ENCODE results near the gene KMT2C. TPM values are rescaled to one million over a fixed set of nuclear protein-coding genes. Genes with fewer than 3 reads are reported as not detected.
"Not testable (repeated sequence)": the region's sequence is repeated elsewhere in the genome, so short reads cannot be mapped to it uniquely, and the experiment has no call there.

Gene KMT2C
- total RNA-seq, 1 experiment from 2014 or later: 8.5 TPM

DNA sequence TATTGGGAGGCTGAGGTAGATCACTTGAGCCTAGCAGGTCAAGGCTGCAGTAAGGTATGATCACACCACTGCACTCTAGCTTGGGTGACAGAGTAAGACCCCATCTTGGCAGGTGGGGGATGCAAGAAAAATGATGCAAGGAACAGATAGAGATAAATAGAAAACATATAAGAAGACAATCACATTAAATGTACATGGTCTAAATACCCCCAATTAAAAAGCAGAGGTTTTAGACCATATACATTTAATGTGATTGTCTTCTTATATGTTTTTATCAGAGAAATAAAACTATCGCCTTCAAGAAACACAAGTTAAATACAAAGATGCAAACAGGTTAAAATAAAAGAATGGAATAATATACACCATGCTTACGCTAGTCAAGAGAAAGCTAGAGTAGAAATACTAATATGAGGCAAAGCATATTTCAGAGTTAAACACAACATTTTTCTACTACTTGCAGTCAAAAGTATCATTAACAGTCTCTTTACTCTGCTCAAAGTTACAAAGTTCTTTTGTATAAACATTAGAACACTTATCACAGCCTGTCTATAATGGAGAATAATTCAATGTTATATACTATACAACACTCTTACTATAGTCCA lies 136.2 kb downstream of the KMT2C start:
- not testable (repeated sequence) for DNase-seq; H3K27me3 ChIP-seq (ENCODE audit: control insufficient read depth, insufficient read depth, low read length); H3K4me3 ChIP-seq (ENCODE audit: insufficient read depth, low read depth, low read length); H3K36me3 ChIP-seq (replicated peaks; ENCODE audit: control insufficient read depth, insufficient read depth, low read length)

DNA sequence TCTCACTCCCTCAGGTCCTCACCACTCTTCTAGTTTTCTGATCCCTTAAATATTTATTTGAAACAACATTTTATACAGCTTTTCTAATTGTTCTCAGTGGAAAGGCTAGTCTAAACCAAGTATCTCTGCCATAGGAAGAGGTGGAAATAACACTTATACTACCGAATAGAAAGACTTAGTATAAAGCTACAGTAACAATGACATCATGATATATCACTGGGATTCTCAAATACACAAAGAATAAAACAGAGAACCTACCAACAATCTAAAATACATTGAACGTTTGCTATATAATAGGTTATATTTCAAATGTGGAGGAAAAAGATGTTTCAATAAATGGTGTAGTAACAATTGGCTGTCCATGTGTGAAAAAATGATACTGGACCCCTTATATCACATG lies 142.9 kb downstream of the KMT2C start:
- no peaks in the 10 kb centered on the region for H3K36me3 ChIP-seq (replicated peaks; ENCODE audit: control insufficient read depth, insufficient read depth, low read length)
- H3K4me3 ChIP-seq (ENCODE audit: insufficient read depth, low read depth, low read length): no peak overlapping the region
- no peak for DNase-seq
- no peaks in the 10 kb centered on the region for H3K27me3 ChIP-seq (ENCODE audit: control insufficient read depth, insufficient read depth, low read length)

DNA sequence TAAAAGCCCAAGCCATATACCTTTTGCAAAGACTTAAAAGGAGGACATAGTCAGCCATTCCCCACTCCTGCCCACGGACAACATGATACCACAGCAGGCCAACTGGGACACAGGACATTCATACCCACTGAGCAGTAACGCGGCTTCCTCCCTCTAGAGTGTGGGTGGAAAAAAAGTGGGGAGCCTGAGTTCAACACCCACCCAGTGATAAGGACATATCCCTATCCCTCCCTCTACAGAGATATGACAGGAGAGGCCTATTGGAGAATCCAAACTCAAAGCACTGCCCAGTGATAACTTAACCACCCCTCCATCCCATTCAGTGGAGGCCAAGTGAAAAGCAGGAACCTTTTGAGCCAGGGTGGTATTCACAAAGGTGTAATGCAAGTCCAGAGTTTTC lies 148.8 kb downstream of the KMT2C start:
- not testable (repeated sequence) for H3K36me3 ChIP-seq (replicated peaks; ENCODE audit: control insufficient read depth, insufficient read depth, low read length); H3K4me3 ChIP-seq (ENCODE audit: insufficient read depth, low read depth, low read length); DNase-seq; H3K27me3 ChIP-seq (ENCODE audit: control insufficient read depth, insufficient read depth, low read length)

DNA sequence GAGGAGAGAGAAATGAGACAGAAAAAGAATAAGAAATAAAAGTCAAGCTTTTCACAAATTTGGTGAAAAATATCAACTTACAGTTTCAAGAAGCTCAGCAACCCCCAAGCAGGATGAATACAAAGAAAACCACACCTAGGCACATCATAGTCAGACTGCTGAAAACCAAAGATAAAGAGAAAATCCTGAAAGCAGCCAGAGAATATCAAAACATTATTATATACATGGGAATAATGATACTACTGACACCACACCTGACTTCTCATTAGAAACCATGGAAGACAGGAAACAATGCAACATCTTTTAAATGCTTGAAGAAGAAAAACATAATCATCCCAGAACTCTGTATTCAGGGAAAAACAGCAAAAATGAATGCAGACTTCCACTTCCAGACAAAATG lies 149.6 kb downstream of the KMT2C start:
- DNase-seq; H3K27me3 ChIP-seq (ENCODE audit: control insufficient read depth, insufficient read depth, low read length); H3K36me3 ChIP-seq (replicated peaks; ENCODE audit: control insufficient read depth, insufficient read depth, low read length); H3K4me3 ChIP-seq (ENCODE audit: insufficient read depth, low read depth, low read length): not testable (repeated sequence)

DNA sequence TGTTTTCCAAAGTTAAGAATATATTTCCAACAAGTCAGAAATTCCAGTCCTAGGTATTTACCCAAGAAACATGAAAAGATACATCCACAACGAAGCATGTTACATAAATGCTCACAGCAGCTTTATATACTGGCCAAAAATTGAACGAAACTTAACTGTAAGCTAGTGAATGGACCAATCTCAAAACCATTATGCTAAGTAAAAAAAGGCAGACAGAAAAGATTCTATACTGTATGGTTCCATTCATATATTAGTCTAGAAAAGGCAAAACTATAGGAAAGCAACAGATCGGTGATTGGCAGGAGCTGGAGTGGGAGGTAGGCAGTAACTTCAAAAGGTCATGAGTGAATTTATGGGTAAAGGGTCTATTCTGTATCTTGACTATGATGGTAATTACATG lies 150.8 kb downstream of the KMT2C start:
- not testable (repeated sequence) for H3K4me3 ChIP-seq (ENCODE audit: insufficient read depth, low read depth, low read length); DNase-seq; H3K27me3 ChIP-seq (ENCODE audit: control insufficient read depth, insufficient read depth, low read length); H3K36me3 ChIP-seq (replicated peaks; ENCODE audit: control insufficient read depth, insufficient read depth, low read length)

DNA sequence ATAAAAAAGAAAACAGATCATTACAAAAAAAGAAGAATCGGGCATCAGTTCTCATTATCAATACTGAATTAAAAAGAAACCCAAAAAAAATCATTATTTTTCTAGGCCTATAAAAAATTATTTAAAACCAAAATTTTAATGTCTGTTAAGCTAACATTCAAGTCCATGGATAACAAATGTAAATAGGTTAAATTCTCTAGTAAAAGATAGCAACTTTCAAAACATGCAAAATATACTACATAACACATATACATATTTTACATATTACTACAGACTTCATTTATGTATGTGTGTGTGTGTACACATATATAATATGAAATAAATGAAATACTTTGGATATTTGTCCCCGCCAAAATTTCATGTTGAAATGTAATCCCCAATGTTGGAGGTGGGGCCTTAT lies 158.1 kb downstream of the KMT2C start:
- H3K4me3 ChIP-seq (ENCODE audit: insufficient read depth, low read depth, low read length); H3K36me3 ChIP-seq (replicated peaks; ENCODE audit: control insufficient read depth, insufficient read depth, low read length); DNase-seq; H3K27me3 ChIP-seq (ENCODE audit: control insufficient read depth, insufficient read depth, low read length): not testable (repeated sequence)

DNA sequence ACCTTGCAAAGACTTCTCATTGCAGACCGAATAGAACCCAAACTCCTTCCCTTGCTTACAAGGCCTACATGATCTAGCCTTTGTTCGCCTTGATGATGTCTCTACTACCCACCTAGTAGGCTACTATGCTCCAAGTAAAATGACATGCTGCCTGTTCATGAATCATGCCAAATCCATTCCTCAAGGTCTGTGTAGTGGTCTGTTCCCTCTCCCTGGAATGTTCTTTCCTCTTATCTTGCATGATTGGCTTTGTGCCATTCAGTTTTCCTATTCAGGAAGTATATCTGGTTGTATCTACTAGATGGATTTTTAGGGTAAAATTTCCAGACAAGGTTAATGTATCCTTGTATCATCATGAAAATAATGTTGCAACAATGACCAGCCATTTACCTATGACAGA lies 165.4 kb downstream of the KMT2C start:
- H3K36me3 ChIP-seq (replicated peaks; ENCODE audit: control insufficient read depth, insufficient read depth, low read length); H3K4me3 ChIP-seq (ENCODE audit: insufficient read depth, low read depth, low read length); H3K27me3 ChIP-seq (ENCODE audit: control insufficient read depth, insufficient read depth, low read length); DNase-seq: not testable (repeated sequence)

DNA sequence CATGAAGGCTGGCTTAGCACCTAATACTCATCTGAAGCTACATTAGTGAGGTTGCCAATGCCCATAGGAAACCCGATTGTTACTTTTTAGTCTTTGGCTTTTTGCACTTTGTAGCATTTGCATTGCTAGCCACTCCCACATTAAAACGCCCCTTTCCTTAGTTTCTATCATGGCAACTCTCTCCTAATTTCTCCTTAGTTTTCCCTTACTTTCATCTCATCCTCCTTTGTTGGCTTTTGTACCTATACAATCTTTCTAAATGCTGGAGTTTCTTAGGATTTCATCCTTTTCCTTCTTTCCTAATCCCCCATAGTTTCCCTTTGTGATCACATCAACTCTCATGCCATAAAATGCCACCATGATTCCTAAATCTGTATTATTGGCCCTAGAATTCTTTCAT lies 168.9 kb downstream of the KMT2C start:
- H3K4me3 ChIP-seq (ENCODE audit: insufficient read depth, low read depth, low read length); H3K36me3 ChIP-seq (replicated peaks; ENCODE audit: control insufficient read depth, insufficient read depth, low read length); H3K27me3 ChIP-seq (ENCODE audit: control insufficient read depth, insufficient read depth, low read length); DNase-seq: not testable (repeated sequence)

DNA sequence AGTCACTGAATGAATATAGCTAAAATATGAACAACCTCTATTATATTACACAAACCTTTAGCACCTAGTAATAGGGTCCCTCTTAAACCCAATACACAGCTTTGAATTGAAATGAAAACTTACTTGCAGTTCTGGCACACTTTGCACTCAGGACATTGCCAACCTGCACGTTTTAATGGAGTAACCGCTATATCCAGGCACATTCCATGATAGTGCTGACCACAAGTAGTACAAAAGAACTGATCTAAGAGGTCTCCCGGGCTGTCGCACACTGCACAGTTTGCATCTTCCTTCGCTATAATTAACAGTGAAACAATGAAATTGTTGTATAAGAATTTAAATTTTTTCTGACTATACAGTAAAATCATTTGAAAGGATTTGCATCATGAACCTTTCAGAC lies 170.9 kb downstream of the KMT2C start:
- not testable (repeated sequence) for DNase-seq; H3K27me3 ChIP-seq (ENCODE audit: control insufficient read depth, insufficient read depth, low read length); H3K36me3 ChIP-seq (replicated peaks; ENCODE audit: control insufficient read depth, insufficient read depth, low read length); H3K4me3 ChIP-seq (ENCODE audit: insufficient read depth, low read depth, low read length)

DNA sequence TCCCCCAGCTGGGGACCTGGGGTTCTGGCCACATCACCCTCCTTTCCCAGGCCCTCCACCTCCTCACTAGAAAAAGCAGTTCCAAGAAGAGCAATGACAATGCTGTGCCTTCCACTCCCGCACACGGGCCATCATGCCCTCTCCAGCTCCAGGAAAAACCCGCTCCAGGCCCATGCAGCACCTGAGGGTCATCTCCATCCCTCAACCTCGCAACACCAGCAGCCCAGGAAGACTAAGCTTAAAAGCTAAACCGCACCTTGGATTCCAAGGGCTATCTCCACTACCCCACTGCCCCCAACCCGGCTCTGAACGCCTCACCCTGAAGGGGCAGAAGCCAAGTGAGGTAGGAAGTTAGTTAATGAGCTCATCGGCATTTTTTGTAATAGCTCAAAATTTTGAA lies 173.7 kb downstream of the KMT2C start:
- not testable (repeated sequence) for H3K36me3 ChIP-seq (replicated peaks; ENCODE audit: control insufficient read depth, insufficient read depth, low read length); H3K4me3 ChIP-seq (ENCODE audit: insufficient read depth, low read depth, low read length); DNase-seq; H3K27me3 ChIP-seq (ENCODE audit: control insufficient read depth, insufficient read depth, low read length)

DNA sequence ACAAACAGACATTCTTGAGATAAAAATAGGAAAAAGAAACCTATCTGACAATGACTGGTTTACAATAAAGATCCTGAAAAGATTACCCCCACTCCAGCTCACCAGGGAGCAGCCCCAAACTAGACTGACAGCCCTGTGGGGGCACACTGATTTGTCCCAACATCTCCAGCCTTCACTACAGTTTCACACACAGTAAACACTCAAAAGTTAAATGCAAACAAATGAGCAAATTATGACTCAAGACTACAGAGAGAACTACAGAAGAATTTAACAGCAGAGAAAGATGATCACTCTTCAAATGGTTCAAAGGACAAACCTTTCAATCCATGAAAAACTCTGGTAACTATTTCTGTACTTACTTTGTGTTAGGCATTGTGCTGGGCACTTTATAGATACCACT lies 176.2 kb downstream of the KMT2C start:
- not testable (repeated sequence) for DNase-seq; H3K36me3 ChIP-seq (replicated peaks; ENCODE audit: control insufficient read depth, insufficient read depth, low read length); H3K27me3 ChIP-seq (ENCODE audit: control insufficient read depth, insufficient read depth, low read length); H3K4me3 ChIP-seq (ENCODE audit: insufficient read depth, low read depth, low read length)

DNA sequence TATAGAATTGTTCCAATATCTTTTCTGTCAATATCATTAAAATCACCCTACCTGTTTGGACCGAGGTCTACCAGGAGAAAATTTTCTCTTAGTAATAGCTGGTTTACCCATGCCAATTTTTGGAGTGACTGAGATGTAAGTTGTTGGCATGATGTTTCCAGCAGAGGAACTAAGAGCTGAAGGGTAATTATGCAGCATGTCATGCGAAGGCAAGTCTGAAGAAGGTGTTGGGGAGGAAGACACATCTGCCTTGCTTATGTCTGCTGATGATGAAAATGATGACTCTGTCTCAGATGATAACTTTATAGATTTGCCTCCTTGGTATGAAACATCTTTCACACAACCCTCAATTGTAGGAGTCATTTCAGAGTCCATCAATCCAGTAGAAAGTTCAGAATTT lies 188.0 kb downstream of the KMT2C start:
- H3K4me3 ChIP-seq (ENCODE audit: insufficient read depth, low read depth, low read length); H3K27me3 ChIP-seq (ENCODE audit: control insufficient read depth, insufficient read depth, low read length); DNase-seq; H3K36me3 ChIP-seq (replicated peaks; ENCODE audit: control insufficient read depth, insufficient read depth, low read length): not testable (repeated sequence)

DNA sequence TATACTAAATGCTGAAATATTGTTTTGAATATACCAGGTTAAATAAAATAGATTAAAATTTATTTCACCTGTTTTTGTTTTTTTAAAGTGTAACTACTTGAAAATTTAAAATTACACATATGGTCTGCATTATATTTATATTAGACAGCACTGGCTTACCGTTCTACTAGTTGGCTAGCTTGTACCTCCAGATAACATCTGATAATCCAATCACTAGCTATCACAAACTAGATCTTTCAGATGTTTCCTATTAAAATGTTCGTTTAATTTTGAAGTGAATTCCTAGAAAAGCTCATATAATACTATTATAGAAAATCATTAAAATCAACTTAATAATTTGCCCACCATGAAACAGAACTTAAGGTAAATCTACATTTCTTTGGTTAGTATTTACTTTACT lies 190.4 kb downstream of the KMT2C start:
- not testable (repeated sequence) for DNase-seq; H3K27me3 ChIP-seq (ENCODE audit: control insufficient read depth, insufficient read depth, low read length); H3K36me3 ChIP-seq (replicated peaks; ENCODE audit: control insufficient read depth, insufficient read depth, low read length); H3K4me3 ChIP-seq (ENCODE audit: insufficient read depth, low read depth, low read length)

DNA sequence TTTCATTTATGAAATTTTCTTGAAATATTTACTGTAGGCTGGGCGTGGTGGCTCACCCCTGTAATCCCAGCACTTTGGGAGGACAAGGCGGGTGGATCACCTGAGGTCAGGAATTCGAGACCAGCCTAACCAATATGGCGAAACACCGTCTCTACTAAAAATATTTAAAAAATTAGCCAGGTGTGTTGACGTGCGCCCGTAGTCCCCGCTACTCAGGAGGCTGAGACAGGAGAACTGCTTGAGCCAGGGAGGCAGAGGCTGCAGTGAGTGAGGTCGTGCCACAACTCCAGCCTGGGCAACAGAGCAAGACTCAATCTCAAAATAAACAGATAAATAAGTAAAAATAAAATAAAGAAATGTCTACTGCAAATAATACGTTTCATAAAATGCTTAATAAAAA lies 192.3 kb downstream of the KMT2C start:
- H3K36me3 ChIP-seq (replicated peaks; ENCODE audit: control insufficient read depth, insufficient read depth, low read length); DNase-seq; H3K4me3 ChIP-seq (ENCODE audit: insufficient read depth, low read depth, low read length): not testable (repeated sequence)

DNA sequence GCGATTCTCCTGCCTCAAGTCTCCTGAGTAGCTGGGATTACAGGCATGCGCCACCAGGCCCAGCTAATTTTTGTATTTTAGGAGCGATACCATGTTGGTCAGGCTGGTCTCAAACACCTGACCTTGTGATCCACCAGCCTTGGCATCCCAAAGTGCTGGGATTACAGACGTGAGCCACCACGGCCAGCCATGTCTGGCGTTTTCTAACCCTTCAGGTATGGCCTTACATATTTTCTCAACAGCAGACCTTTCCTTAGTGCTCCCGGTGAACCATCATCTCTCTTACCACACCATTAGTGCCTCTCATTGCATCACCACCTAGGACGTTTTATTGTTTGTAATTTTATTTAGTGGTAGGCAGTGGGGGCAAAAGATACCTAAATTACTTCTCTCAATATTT lies 194.5 kb downstream of the KMT2C start:
- not testable (repeated sequence) for H3K4me3 ChIP-seq (ENCODE audit: insufficient read depth, low read depth, low read length); DNase-seq

More for the DNA sequence above, 192.3 kb downstream of the KMT2C start:
- H3K27me3 ChIP-seq (ENCODE audit: control insufficient read depth, insufficient read depth, low read length): not testable (repeated sequence)

DNA sequence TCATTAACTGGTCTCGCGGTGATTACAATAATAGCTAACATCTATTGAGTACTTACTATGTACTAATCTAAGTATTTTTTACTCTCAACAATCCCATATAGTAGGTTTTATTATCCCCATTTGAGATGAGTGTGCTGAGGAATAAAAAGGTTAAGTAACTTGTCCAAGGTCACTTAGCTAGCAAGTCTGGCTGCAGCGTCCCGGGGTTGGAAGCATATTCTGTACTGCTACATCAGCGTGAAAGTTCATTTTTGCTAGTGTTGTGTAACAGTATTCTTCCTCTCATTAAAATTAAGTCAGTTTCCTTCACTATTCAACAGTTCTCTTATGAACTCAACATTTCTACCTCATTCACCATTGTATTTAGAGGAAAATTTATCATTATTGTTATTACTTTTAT lies 199.5 kb downstream of the KMT2C start:
- H3K27me3 ChIP-seq (ENCODE audit: control insufficient read depth, insufficient read depth, low read length); DNase-seq: not testable (repeated sequence)

More for the DNA sequence above, 194.5 kb downstream of the KMT2C start:
- not testable (repeated sequence) for H3K36me3 ChIP-seq (replicated peaks; ENCODE audit: control insufficient read depth, insufficient read depth, low read length); H3K27me3 ChIP-seq (ENCODE audit: control insufficient read depth, insufficient read depth, low read length)

More for the DNA sequence above, 199.5 kb downstream of the KMT2C start:
- H3K36me3 ChIP-seq (replicated peaks; ENCODE audit: control insufficient read depth, insufficient read depth, low read length); H3K4me3 ChIP-seq (ENCODE audit: insufficient read depth, low read depth, low read length): not testable (repeated sequence)
